ENCODE data around the gene NONO. TPM values are rescaled to one million over a fixed set of nuclear protein-coding genes. Genes with fewer than 3 reads are reported as not detected.

The NONO gene
- total and polyA plus RNA-seq, 4 donors, result 66.1 to 140 (median 107) TPM

DNA sequence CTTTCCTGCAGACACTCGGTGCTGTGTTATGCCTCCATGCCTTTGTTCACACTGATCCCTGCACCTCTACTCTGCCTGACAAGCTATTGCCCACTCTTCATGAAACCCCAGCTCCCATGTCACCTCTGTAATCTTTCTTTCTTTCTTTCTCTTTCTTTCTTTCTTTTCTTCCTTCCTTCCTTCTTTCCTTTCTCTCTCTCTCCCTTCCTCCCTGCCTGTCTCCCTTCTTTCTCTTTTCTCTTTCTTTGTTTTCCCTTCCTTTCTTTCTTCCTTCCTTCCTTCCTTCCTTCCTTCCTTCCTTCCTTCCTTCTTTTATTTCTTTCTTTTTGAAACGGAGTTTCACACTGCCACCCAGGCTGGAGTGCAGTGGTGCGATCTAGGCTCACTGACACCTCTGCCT, 48.0 kb upstream of the NONO start:
- 83% methylated on average over 3 of the region's 3 CpGs for WGBS
- H3K36me3 ChIP-seq (ENCODE audit: control insufficient read depth in 4 of 4, insufficient read depth in 3 of 4, low read depth in 1 of 4, low read length in 3 of 4), result peaks cover 0 to 6% (median 0%) of the 10 kb centered on the region in 4 donors
- H3K4me3 ChIP-seq (ENCODE audit: low read depth in 1 of 3, low read length in 3 of 3), result no peak overlapping the region
- TF ChIP-seq TAF1 (conservative IDR thresholded peaks at IDR 0.05) (no peak), RXRA (IDR thresholded peaks at IDR 0.05) (no peak), FOXA2 (IDR thresholded peaks at IDR 0.05) (no peak), JUND (IDR thresholded peaks at IDR 0.05) (no peak), FOXA1 (IDR thresholded peaks at IDR 0.05) (no peak), EGR1 (IDR thresholded peaks at IDR 0.05; ENCODE audit: low read depth in 2 of 2) (no peak), YY1 (IDR thresholded peaks at IDR 0.05) (no peak), RAD21 (IDR thresholded peaks at IDR 0.05) (no peak), SP1 (IDR thresholded peaks at IDR 0.05) (no peak), HNF4A (conservative IDR thresholded peaks at IDR 0.05) (no peak), ATF3 (IDR thresholded peaks at IDR 0.05) (no peak), NR2F2 (IDR thresholded peaks at IDR 0.05) (no peak), ZBTB33 (IDR thresholded peaks at IDR 0.05) (no peak), GABPA (IDR thresholded peaks at IDR 0.05 in 1 of 2, conservative IDR thresholded peaks at IDR 0.05 in 1 of 2) (no peak), MAX (IDR thresholded peaks at IDR 0.05) (no peak), HNF4G (IDR thresholded peaks at IDR 0.05) (no peak)
- TF ChIP-seq, protein P1, sequence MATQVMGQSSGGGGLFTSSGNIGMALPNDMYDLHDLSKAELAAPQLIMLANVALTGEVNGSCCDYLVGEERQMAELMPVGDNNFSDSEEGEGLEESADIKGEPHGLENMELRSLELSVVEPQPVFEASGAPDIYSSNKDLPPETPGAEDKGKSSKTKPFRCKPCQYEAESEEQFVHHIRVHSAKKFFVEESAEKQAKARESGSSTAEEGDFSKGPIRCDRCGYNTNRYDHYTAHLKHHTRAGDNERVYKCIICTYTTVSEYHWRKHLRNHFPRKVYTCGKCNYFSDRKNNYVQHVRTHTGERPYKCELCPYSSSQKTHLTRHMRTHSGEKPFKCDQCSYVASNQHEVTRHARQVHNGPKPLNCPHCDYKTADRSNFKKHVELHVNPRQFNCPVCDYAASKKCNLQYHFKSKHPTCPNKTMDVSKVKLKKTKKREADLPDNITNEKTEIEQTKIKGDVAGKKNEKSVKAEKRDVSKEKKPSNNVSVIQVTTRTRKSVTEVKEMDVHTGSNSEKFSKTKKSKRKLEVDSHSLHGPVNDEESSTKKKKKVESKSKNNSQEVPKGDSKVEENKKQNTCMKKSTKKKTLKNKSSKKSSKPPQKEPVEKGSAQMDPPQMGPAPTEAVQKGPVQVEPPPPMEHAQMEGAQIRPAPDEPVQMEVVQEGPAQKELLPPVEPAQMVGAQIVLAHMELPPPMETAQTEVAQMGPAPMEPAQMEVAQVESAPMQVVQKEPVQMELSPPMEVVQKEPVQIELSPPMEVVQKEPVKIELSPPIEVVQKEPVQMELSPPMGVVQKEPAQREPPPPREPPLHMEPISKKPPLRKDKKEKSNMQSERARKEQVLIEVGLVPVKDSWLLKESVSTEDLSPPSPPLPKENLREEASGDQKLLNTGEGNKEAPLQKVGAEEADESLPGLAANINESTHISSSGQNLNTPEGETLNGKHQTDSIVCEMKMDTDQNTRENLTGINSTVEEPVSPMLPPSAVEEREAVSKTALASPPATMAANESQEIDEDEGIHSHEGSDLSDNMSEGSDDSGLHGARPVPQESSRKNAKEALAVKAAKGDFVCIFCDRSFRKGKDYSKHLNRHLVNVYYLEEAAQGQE (IDR thresholded peaks at IDR 0.05), result no peak
- TF ChIP-seq, protein P2, sequence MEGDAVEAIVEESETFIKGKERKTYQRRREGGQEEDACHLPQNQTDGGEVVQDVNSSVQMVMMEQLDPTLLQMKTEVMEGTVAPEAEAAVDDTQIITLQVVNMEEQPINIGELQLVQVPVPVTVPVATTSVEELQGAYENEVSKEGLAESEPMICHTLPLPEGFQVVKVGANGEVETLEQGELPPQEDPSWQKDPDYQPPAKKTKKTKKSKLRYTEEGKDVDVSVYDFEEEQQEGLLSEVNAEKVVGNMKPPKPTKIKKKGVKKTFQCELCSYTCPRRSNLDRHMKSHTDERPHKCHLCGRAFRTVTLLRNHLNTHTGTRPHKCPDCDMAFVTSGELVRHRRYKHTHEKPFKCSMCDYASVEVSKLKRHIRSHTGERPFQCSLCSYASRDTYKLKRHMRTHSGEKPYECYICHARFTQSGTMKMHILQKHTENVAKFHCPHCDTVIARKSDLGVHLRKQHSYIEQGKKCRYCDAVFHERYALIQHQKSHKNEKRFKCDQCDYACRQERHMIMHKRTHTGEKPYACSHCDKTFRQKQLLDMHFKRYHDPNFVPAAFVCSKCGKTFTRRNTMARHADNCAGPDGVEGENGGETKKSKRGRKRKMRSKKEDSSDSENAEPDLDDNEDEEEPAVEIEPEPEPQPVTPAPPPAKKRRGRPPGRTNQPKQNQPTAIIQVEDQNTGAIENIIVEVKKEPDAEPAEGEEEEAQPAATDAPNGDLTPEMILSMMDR (IDR thresholded peaks at IDR 0.05; ENCODE audit: low read depth, low read length, missing input control), result no peak
- no peak overlapping the region for H3K27ac ChIP-seq (ENCODE audit: low read depth in 1 of 2, low read length in 2 of 2)
- H3K27me3 ChIP-seq (ENCODE audit: control insufficient read depth in 4 of 4, insufficient read depth in 4 of 4, low read length in 3 of 4), result no peaks in the 10 kb centered on the region
- peaks cover 3 to 6% (median 5%) of the 10 kb centered on the region in 4 donors for H3K4me1 ChIP-seq (ENCODE audit: control insufficient read depth in 4 of 4, insufficient read depth in 4 of 4, low read length in 3 of 4)
- no peaks in the 10 kb centered on the region for H3K9me3 ChIP-seq (ENCODE audit: control insufficient read depth in 4 of 4, low read length in 3 of 4)
- no peak for DNase-seq (ENCODE audit: low spot score)
- no peak overlapping the region for H3K9ac ChIP-seq (ENCODE audit: low read depth in 1 of 2, low read length in 2 of 2)
